K562 (cell line): ENCODE data around the gene MMP21. TPM values are rescaled to one million over a fixed set of nuclear protein-coding genes. Genes with fewer than 3 reads are reported as not detected.

Source experiments
- CBFB ChIP-seq: sonication (generic); formaldehyde crosslinking; IDR thresholded peaks from 2 replicates; pipeline ENCODE4 v1.4.0; 2020; ENCODE audit warnings: mild to moderate bottlenecking, missing genetic modification reagents
- CCNT2 ChIP-seq: IDR thresholded peaks from 2 replicates; pipeline ENCODE4 v1.6.1; 2011; ENCODE audit warnings: borderline replicate concordance, low read depth, mild to moderate bottlenecking, moderate library complexity, mixed read lengths, low read length; ENCODE audit not compliant: insufficient read length; ENCODE audit errors: extremely low read depth
- CUX1 ChIP-seq: fragments of 200-800 bp; sonication (Bioruptor generic); IDR thresholded peaks from 2 replicates; pipeline ENCODE4 v1.6.1; 2016; ENCODE audit warnings: missing genetic modification characterization, missing compliant biosample characterization
- NCOA1 ChIP-seq: fragments of 450-650 bp; IDR thresholded peaks from 2 replicates; pipeline ENCODE4 v1.6.1; 2016; ENCODE audit warnings: low read depth
- TSHZ1 ChIP-seq: fragments of 250-450 bp; sonication (Bioruptor Pico); IDR thresholded peaks from 2 replicates; pipeline ENCODE4 v1.4.0; 2020; ENCODE audit warnings: mild to moderate bottlenecking, moderate library complexity
- ZNF133 ChIP-seq: fragments of 250-450 bp; sonication (Bioruptor Pico); IDR thresholded peaks from 2 replicates; pipeline ENCODE4 v1.4.0; 2020; ENCODE audit warnings: mild to moderate bottlenecking
- polyA plus RNA-seq, 8 experiments: library from polyadenylated mRNA; depleted of rRNA in 4 of 8; stranded (reverse) in 5 of 8; unstranded in 3 of 8; fragments of >200 nt; fragmentation: Nextera tagmentation in 2 of 8; fragmentation: Illumina TruSeq in 1 of 8; extraction: Ambion mirVana in 2 of 8; extraction: Trizol in 1 of 8; gene quantifications; 2 replicates each; pipeline versions ENCODE4 v1.2.1 to v1.2.3, GENCODE V29; 2011 to 2014; ENCODE audit warnings: inconsistent platforms in 1 of 8, missing spikeins in 1 of 8
- total RNA-seq, 7 experiments: library from RNA; depleted of rRNA in 6 of 7; stranded (reverse); fragments of >200 nt in 6 of 7; fragmentation: Illumina TruSeq in 2 of 7; extraction: Trizol in 2 of 7; gene quantifications; 2 replicates each; pipeline versions ENCODE4 v1.2.1 to v1.2.3, GENCODE V29; 2011 to 2021; ENCODE audit warnings: low replicate concordance in 1 of 7

MMP21 gene
- total and polyA plus RNA-seq, 9 of the 15 experiments (the other 6 are each of a cell fraction or from before 2014, with no cell fraction given) = not detected

GRCh38 chr10:125783408-125783807 is 7.8 kb upstream of the MMP21 start (continued):
- TF ChIP-seq CUX1 (CRISPR knock-in tag) (no peak), ZNF133 (CRISPR knock-in tag) (no peak), NCOA1 (no peak), CCNT2 (no peak), CBFB (CRISPR knock-in tag) (no peak), TSHZ1 (CRISPR knock-in tag) (no peak)
